Lower lobe of right lung (tissue), 2 donors: ENCODE results near the gene CDT1. TPM values are rescaled to one million over a fixed set of nuclear protein-coding genes. Genes with fewer than 3 reads are reported as not detected.

Experiments
- ATAC-seq, 2 donors: fragments of 200-7000 bp; cut with Tn5 transposase; one replicate each; pipeline ENCODE4 v1.9.1; 2020 to 2022; ENCODE audit warnings: mild to moderate bottlenecking in 2 of 2, moderate library complexity in 2 of 2
- DNase-seq: peaks from one replicate; pipeline ENCODE4 v3.0.0-alpha.2; 2020
- H3K27ac ChIP-seq: fragments of 200-600 bp; one replicate; pipeline ENCODE4 v1.8.0; 2022
- H3K27me3 ChIP-seq: fragments of 200-600 bp; one replicate; pipeline ENCODE4 v1.8.0; 2022; ENCODE audit warnings: low read depth
- H3K36me3 ChIP-seq: fragments of 200-600 bp; one replicate; pipeline ENCODE4 v1.8.0; 2022; ENCODE audit warnings: mild to moderate bottlenecking
- H3K4me1 ChIP-seq: fragments of 200-600 bp; one replicate; pipeline ENCODE4 v1.8.0; 2022
- H3K4me3 ChIP-seq: fragments of 200-600 bp; one replicate; pipeline ENCODE4 v1.8.0; 2022; ENCODE audit warnings: mild to moderate bottlenecking
- H3K9me3 ChIP-seq: fragments of 200-600 bp; one replicate; pipeline ENCODE4 v1.8.0; 2022
- intact Hi-C: fragments of 100-400 bp; cut with DNase I; formaldehyde crosslinking; loops from one replicate; pipeline ENCODE4 v1.11.0; 2022
- total RNA-seq: library from RNA; stranded (reverse); fragmentation: NEBNext Ultra II Directional; extraction: Animal tissue kit (Norgen Biotek cat#: 25700); gene quantifications from one replicate; pipeline ENCODE4 v1.2.1, GENCODE V29; 2021
- TF ChIP-seq, protein P1 (sequence below): fragments of 200-600 bp; IDR thresholded peaks from one replicate; pipeline ENCODE4 v1.8.0; 2022; ENCODE audit warnings: antibody characterized with exemption, mild to moderate bottlenecking
- donor health status: DM: no; HTN: yes; CAD: no; lungs with severe emphysema.

CDT1 gene
- total RNA-seq, 1 donor from 2014 or later: 3.5 TPM

DNA sequence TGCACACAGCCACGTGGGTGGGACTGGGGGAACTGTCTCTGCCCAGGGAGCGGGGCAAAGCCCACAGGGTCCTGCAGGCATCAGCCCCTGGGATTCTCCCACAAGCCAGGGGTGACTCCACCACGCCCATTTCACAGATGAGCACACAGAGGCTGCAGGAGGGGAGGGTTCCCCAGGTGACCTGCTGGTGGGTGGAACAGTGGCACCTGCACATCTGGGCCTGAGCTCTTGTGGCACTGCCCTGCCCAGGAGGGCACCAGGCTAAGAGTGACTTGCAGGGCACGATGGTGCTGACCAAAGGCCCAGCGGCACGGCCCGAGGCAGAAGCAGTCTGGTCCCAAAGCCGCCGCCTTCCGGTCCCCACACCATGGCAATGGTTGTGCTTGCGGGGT, 42.5 kb upstream of the CDT1 start:
- DNase-seq (no peak), ATAC-seq (no peak)

DNA sequence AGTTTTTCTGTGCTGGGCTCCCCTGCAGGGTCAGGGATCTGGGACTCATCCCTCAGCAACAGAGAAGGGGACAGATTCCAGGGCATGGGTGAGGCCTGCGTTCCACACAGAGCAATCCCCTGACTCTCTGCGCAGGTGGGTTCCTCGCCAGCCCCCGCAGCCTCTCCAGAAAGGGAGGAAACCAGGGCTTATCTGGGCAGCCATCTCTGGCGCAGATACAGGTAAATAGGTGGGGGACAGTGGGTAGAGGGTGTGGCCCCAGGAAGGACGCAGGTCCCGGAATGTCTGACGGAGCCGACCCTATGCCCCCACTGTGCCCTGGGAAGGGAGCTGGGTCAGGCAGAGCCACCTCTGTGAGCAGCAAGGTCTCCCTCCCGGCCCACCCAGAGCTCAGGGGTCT, 41.8 kb upstream of the CDT1 start:
- Histone ChIP-seq H3K9me3 (no peaks in the 10 kb centered on the region), H3K4me1 (peaks cover 77% of the 10 kb centered on the region), H3K27me3 (no peaks in the 10 kb centered on the region), H3K4me3 (no peak overlapping the region), H3K27ac (peak overlapping the region; percentile 53), H3K36me3 (peaks cover 20% of the 10 kb centered on the region)
- DNase-seq (no peak), ATAC-seq (peak; percentile 3 to 6)
- intact Hi-C loops: no loop called here
- TF ChIP-seq, protein P1, sequence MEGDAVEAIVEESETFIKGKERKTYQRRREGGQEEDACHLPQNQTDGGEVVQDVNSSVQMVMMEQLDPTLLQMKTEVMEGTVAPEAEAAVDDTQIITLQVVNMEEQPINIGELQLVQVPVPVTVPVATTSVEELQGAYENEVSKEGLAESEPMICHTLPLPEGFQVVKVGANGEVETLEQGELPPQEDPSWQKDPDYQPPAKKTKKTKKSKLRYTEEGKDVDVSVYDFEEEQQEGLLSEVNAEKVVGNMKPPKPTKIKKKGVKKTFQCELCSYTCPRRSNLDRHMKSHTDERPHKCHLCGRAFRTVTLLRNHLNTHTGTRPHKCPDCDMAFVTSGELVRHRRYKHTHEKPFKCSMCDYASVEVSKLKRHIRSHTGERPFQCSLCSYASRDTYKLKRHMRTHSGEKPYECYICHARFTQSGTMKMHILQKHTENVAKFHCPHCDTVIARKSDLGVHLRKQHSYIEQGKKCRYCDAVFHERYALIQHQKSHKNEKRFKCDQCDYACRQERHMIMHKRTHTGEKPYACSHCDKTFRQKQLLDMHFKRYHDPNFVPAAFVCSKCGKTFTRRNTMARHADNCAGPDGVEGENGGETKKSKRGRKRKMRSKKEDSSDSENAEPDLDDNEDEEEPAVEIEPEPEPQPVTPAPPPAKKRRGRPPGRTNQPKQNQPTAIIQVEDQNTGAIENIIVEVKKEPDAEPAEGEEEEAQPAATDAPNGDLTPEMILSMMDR: no peak

More for the DNA sequence above, 42.5 kb upstream of the CDT1 start:
- peaks cover 17% of the 10 kb centered on the region for H3K36me3 ChIP-seq
- H3K4me3 ChIP-seq: no peak overlapping the region
- intact Hi-C loops: no loop called here
- H3K4me1 ChIP-seq: peaks cover 77% of the 10 kb centered on the region
- TF ChIP-seq, protein P1: no peak
- no peaks in the 10 kb centered on the region for H3K27me3 ChIP-seq
- no peaks in the 10 kb centered on the region for H3K9me3 ChIP-seq
- peak overlapping the region; percentile 18 for H3K27ac ChIP-seq

DNA sequence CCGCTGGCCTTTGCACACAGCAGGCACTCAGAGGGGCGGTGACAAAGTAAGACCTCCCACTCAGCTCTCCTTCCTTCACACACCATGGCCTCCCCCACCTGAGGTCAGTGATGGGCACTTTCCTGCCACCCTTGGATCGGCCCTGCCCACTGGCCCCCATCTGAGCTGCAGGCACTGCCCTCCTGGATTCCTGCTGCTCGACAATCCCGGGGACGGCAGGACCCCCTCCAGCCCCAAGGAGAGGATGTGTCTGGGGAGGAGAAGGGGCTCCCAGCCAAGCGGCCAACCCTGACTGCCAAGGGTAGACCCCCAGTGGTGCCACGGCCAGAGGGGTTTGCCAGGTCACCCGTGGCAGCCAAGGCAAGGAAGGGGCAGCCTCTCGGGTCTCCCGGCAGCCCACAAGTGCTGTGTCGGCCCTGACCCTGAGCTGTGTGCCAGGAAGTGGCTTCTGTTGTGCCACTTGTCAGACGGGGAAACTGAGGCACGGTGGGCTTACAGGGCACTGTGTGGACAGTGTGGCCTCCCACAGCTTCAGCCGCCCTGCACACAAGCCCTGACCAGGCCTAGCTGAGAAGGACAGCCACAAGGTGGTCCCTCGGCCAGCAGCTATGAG, 41.2 kb upstream of the CDT1 start:
- TF ChIP-seq, protein P1: no peak
- intact Hi-C loops: no loop called here
- H3K27me3 ChIP-seq: no peaks in the 10 kb centered on the region
- no peak for ATAC-seq
- peaks cover 83% of the 10 kb centered on the region for H3K4me1 ChIP-seq
- H3K9me3 ChIP-seq: no peaks in the 10 kb centered on the region
- no peak for DNase-seq
- peaks cover 20% of the 10 kb centered on the region for H3K36me3 ChIP-seq
- peak overlapping the region; percentile 53 for H3K27ac ChIP-seq
- no peak overlapping the region for H3K4me3 ChIP-seq

DNA sequence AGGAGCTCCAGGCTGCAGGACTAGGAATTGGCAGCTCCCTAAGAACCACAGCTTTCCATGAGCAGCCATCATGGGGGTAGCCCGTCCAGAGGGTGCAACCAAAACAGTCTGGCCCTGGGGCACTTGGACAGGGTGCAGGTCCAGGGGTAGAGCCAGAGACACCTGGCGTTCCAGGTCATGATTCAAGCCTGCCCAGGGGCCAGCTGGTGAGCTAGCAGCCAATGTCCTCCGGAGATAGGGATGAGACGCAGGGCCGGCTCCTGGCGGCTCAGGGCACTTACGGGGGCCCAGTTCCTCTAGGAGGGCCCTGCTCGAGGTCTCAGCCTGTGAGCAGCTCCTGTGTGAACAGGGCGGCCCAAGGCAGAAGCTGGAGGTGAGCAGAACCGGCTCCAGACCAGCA, 40.6 kb upstream of the CDT1 start:
- DNase-seq (no peak), ATAC-seq (no peak)
- intact Hi-C loops: no loop called here
- Histone ChIP-seq H3K4me1 (peaks cover 89% of the 10 kb centered on the region), H3K9me3 (no peaks in the 10 kb centered on the region), H3K27ac (peak overlapping the region; percentile 53), H3K27me3 (no peaks in the 10 kb centered on the region), H3K4me3 (no peak overlapping the region), H3K36me3 (peaks cover 20% of the 10 kb centered on the region)
- TF ChIP-seq, protein P1: no peak

DNA sequence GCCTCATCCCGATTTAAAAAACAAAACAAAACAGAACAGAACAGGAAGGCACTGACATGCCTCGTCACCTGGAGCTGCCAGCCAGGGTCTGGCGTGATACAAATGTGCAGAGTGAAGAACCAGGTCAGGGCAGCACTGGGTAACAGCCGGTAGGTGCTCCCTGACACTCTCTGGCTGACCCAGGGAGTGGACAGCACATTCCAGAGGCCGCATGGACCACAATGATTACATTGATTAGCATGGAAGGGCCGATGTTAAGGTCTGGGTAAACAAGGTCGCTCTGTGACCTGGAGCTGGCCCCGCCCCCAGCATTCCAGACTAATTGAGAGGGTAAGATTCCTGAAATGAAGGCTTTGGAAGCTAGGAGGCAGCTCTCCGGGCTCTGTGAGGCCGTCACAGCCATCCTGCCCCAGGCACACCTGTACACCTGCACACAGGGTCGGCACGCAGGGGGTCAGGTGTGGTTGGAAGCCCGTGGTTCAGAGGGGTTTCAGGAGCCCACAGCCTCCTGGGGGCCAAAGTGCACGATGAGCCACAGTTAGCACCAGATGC, 40.0 kb upstream of the CDT1 start:
- intact Hi-C loops: no loop called here
- ATAC-seq: peak; percentile 33 to 34
- peaks cover 91% of the 10 kb centered on the region for H3K4me1 ChIP-seq

More for the DNA sequence above, 40.0 kb upstream of the CDT1 start:
- H3K36me3 ChIP-seq: peaks cover 20% of the 10 kb centered on the region
- no peak overlapping the region for H3K4me3 ChIP-seq
- DNase-seq: peak; percentile 72
- no peaks in the 10 kb centered on the region for H3K9me3 ChIP-seq
- H3K27me3 ChIP-seq: no peaks in the 10 kb centered on the region
- TF ChIP-seq, protein P1: no peak
- peak overlapping the region; percentile 53 for H3K27ac ChIP-seq
